Trophoblast cell (in vitro differentiated cells and primary cell): ENCODE results near the gene PDGFC.

Experiments
- DNase-seq, 2 donors: peaks; one replicate each; pipeline ENCODE4 v3.0.0-alpha.2; 2016
- H2AFZ ChIP-seq: 2 replicates; pipeline ENCODE4 v1.6.1; 2013; ENCODE audit warnings: low read length, moderate library complexity, mild to moderate bottlenecking; ENCODE audit not compliant: insufficient read depth, poor library complexity
- H2AK5ac ChIP-seq: 2 replicates; pipeline ENCODE4 v1.6.1; 2013; ENCODE audit warnings: mild to moderate bottlenecking, low read length
- H2BK120ac ChIP-seq: 2 replicates; pipeline ENCODE4 v1.6.1; 2013; ENCODE audit warnings: low read length, mild to moderate bottlenecking, moderate library complexity; ENCODE audit not compliant: insufficient read depth, poor library complexity
- H2BK12ac ChIP-seq: 2 replicates; pipeline ENCODE4 v1.6.1; 2013; ENCODE audit warnings: mild to moderate bottlenecking, low read length, moderate library complexity
- H2BK5ac ChIP-seq: 2 replicates; pipeline ENCODE4 v1.6.1; 2013; ENCODE audit warnings: low read length, low read depth, moderate library complexity, mild to moderate bottlenecking; ENCODE audit not compliant: poor library complexity
- H3K14ac ChIP-seq: 2 replicates; pipeline ENCODE4 v1.6.1; 2013; ENCODE audit warnings: mild to moderate bottlenecking, low read length
- H3K18ac ChIP-seq: 2 replicates; pipeline ENCODE4 v1.6.1; 2013; ENCODE audit warnings: mild to moderate bottlenecking, low read length
- H3K23ac ChIP-seq: 2 replicates; pipeline ENCODE4 v1.6.1; 2013; ENCODE audit warnings: low read length
- H3K27ac ChIP-seq: 2 replicates; pipeline ENCODE4 v1.5.1; 2013; ENCODE audit warnings: low read depth, mild to moderate bottlenecking, inconsistent platforms, low read length, moderate library complexity
- H3K27me3 ChIP-seq: 2 replicates; pipeline ENCODE4 v1.6.1; 2013; ENCODE audit warnings: inconsistent platforms, mild to moderate bottlenecking, low read length, moderate library complexity; ENCODE audit not compliant: insufficient read depth
- H3K36me3 ChIP-seq, 2 experiments: 1 replicate in 1 of 2; 2 replicates in 1 of 2; pipeline ENCODE4 v1.6.1; 2013; ENCODE audit warnings: low read length in 2 of 2, mild to moderate bottlenecking in 2 of 2, moderate library complexity in 1 of 2; ENCODE audit not compliant: insufficient read depth in 2 of 2, control insufficient read depth in 1 of 2
- H3K4ac ChIP-seq: 2 replicates; pipeline ENCODE4 v1.6.1; 2013; ENCODE audit warnings: low read depth, mild to moderate bottlenecking, low read length, moderate library complexity
- H3K4me1 ChIP-seq, 2 experiments: 1 replicate in 1 of 2; 2 replicates in 1 of 2; pipeline ENCODE4 v1.6.1; 2013; ENCODE audit warnings: low read length in 2 of 2, mild to moderate bottlenecking in 2 of 2, moderate library complexity in 1 of 2; ENCODE audit not compliant: insufficient read depth in 2 of 2, control insufficient read depth in 1 of 2
- H3K4me2 ChIP-seq: 2 replicates; pipeline ENCODE4 v1.6.1; 2013; ENCODE audit warnings: inconsistent platforms, mild to moderate bottlenecking, low read length, moderate library complexity
- H3K4me3 ChIP-seq: 2 replicates; pipeline ENCODE4 v1.5.1; 2013; ENCODE audit warnings: mild to moderate bottlenecking, low read depth, low read length, inconsistent platforms
- H3K79me1 ChIP-seq: one replicate; pipeline ENCODE4 v1.6.1; 2013; ENCODE audit warnings: low read length
- H3K79me2 ChIP-seq: 2 replicates; pipeline ENCODE4 v1.6.1; 2013; ENCODE audit warnings: low read length, mild to moderate bottlenecking; ENCODE audit not compliant: control insufficient read depth, insufficient read depth, poor library complexity
- H3K9ac ChIP-seq: 2 replicates; pipeline ENCODE4 v1.6.1; 2013; ENCODE audit warnings: mild to moderate bottlenecking, low read length
- H3K9me3 ChIP-seq: 2 replicates; pipeline ENCODE4 v1.6.1; 2013; ENCODE audit warnings: low read depth, mild to moderate bottlenecking, control low read depth, inconsistent platforms, low read length; ENCODE audit not compliant: insufficient read depth
- H4K12ac ChIP-seq: 2 replicates; pipeline ENCODE4 v1.6.1; 2013; ENCODE audit warnings: low read depth, mild to moderate bottlenecking, low read length, moderate library complexity
- H4K8ac ChIP-seq: 2 replicates; pipeline ENCODE4 v1.6.1; 2013; ENCODE audit warnings: low read depth, mild to moderate bottlenecking, low read length, moderate library complexity
- H4K91ac ChIP-seq: one replicate; pipeline ENCODE4 v1.6.1; 2013; ENCODE audit warnings: low read depth, mild to moderate bottlenecking, low read length, moderate library complexity
- WGBS: extraction: QIAGEN DNeasy Blood & Tissue Kit; methylation state at CpG from one replicate; pipeline ENCODE4 v1.1.7; 2013; ENCODE audit warnings: missing lambda C conversion rate; ENCODE audit not compliant: insufficient read length, insufficient coverage; ENCODE audit errors: extremely low coverage; 5-methylcytosine and 5-hydroxymethylcytosine counted together

PDGFC gene

DNA sequence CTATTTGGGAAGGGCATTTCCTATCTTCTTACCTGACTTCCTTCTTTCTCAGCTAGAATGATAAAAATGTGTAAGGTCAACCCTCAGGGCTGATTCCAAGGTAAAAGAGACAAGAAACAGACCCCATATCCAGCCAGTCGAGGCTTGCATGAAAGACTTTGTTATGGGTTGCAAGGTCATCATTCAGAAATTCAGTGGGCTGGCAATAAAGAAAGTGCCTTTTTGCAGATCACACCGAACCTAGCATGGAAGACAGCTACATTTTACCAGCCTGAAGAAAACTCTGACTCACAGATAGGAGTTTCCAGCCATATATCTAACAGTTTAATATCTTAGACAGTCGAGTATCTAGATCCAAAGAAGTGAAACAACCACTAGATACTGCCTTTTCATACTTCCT lies 87.4 kb downstream of the PDGFC start:
- Histone ChIP-seq H3K18ac (no peak overlapping the region), H3K4me1 (no peaks in the 10 kb centered on the region), H3K36me3 (no peaks in the 10 kb centered on the region), H2BK120ac (no peak overlapping the region), H3K23ac (no peak overlapping the region), H3K4me2 (no peak overlapping the region), H3K9ac (no peak overlapping the region), H3K79me2 (no peaks in the 10 kb centered on the region), H3K4me3 (no peak overlapping the region), H3K14ac (no peak overlapping the region), H2BK5ac (no peak overlapping the region), H2AFZ (no peak overlapping the region), H3K4ac (no peak overlapping the region), H4K8ac (no peak overlapping the region), H2AK5ac (no peak overlapping the region), H3K27me3 (no peaks in the 10 kb centered on the region), H3K27ac (no peak overlapping the region), H3K79me1 (no peaks in the 10 kb centered on the region), H3K9me3 (no peaks in the 10 kb centered on the region), H4K91ac (no peak overlapping the region), H2BK12ac (no peak overlapping the region), H4K12ac (no peak overlapping the region)
- no peak for DNase-seq
- no CpG with 5 or more reads among the region's 3 CpGs for whole genome bisulfite sequencing

DNA sequence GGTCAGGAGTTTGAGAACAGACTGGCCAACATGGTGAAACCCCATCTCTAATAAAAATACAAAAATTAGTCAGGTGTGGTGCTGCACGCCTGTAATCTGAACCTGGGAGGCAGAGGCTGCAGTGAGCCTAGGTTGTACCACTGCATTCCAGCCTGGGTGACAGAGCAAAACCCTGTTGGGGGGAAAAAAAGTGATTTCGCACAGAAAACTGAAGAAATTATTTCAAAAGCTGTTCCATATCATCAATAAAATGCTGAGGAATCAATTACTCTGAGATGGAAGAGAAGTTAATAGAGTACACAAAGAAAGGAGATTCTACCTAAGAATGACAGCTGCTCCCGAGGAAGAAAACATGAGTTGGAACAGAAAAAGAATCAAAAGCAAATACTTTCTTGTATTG lies 95.9 kb downstream of the PDGFC start:
- no peak overlapping the region for H4K91ac ChIP-seq
- H4K8ac ChIP-seq = no peak overlapping the region
- DNase-seq = no peak
- no peak overlapping the region for H3K4me2 ChIP-seq
- H3K23ac ChIP-seq = no peak overlapping the region
- no peaks in the 10 kb centered on the region for H3K27me3 ChIP-seq
- no peak overlapping the region for H2AFZ ChIP-seq
- H3K79me2 ChIP-seq = no peaks in the 10 kb centered on the region
- no peak overlapping the region for H3K4me3 ChIP-seq
- no peak overlapping the region for H3K18ac ChIP-seq
- H2BK120ac ChIP-seq = no peak overlapping the region
- WGBS = no CpG with 5 or more reads among the region's 3 CpGs
- H2BK5ac ChIP-seq = no peak overlapping the region
- no peaks in the 10 kb centered on the region for H3K36me3 ChIP-seq
- no peaks in the 10 kb centered on the region for H3K79me1 ChIP-seq
- no peak overlapping the region for H2BK12ac ChIP-seq
- H3K9me3 ChIP-seq = no peaks in the 10 kb centered on the region
- peaks cover 0 to 3% of the 10 kb centered on the region in 2 experiments for H3K4me1 ChIP-seq
- no peak overlapping the region for H4K12ac ChIP-seq
- no peak overlapping the region for H3K27ac ChIP-seq
- no peak overlapping the region for H3K9ac ChIP-seq
- no peak overlapping the region for H3K14ac ChIP-seq
- no peak overlapping the region for H2AK5ac ChIP-seq
- H3K4ac ChIP-seq = no peak overlapping the region

DNA sequence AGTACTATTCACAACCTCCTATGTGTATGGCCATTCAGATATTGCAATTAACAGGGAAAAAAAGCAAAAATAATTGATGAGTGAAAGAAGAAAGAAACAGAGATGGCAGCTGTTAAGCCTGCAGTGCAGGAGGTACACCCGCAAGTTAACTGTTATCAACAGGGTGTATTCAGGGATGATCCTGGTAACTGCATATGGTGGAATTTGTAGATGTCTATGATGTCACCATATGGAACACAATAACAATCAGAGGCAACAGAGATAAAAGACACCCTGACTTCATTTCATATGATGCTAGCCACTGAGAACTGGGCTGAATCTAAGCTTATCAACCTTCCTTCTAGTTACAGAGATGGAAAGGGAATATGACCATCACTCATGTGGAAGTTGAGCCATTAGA lies 96.5 kb downstream of the PDGFC start:
- H3K14ac ChIP-seq = no peak overlapping the region
- no peak overlapping the region for H2BK12ac ChIP-seq
- H3K4me3 ChIP-seq = no peak overlapping the region
- no peak overlapping the region for H3K23ac ChIP-seq
- H3K9ac ChIP-seq = no peak overlapping the region
- H3K79me1 ChIP-seq = no peaks in the 10 kb centered on the region
- H2AK5ac ChIP-seq = no peak overlapping the region
- H4K8ac ChIP-seq = no peak overlapping the region
- no peaks in the 10 kb centered on the region for H3K36me3 ChIP-seq
- no peaks in the 10 kb centered on the region for H3K9me3 ChIP-seq
- no peaks in the 10 kb centered on the region for H3K27me3 ChIP-seq
- no peak overlapping the region for H4K12ac ChIP-seq
- no peak overlapping the region for H3K4ac ChIP-seq
- peaks cover 0 to 3% of the 10 kb centered on the region in 2 experiments for H3K4me1 ChIP-seq
- no peak overlapping the region for H3K27ac ChIP-seq
- no peak overlapping the region for H2AFZ ChIP-seq
- H2BK5ac ChIP-seq = no peak overlapping the region
- no peaks in the 10 kb centered on the region for H3K79me2 ChIP-seq
- no peak overlapping the region for H2BK120ac ChIP-seq
- no peak overlapping the region for H4K91ac ChIP-seq
- no peak overlapping the region for H3K18ac ChIP-seq
- no CpG with 5 or more reads among the region's 1 CpG for WGBS
- DNase-seq = no peak
- H3K4me2 ChIP-seq = no peak overlapping the region

DNA sequence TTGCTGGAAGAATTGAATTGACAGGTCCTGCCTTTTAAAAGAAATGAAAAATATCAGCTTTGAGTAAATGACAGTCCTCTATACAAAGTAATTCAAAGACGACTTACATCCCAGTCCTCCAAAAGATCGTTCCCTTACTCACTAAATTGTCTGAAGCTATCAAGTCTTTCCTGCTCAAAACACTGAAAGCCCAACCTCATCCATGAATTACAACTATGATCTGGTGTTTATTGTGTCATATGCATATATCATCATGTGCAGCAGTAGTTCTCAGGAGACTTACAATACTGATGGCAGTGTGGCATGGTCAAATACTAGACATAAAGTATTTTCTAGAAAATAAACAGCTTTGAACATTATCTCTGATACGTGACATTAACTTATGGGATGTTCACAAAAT lies 97.8 kb downstream of the PDGFC start:
- no peak overlapping the region for H3K4me2 ChIP-seq
- no peak overlapping the region for H4K12ac ChIP-seq
- H3K9ac ChIP-seq = no peak overlapping the region
- H3K79me2 ChIP-seq = no peaks in the 10 kb centered on the region
- H3K4me1 ChIP-seq = peaks cover 0 to 3% of the 10 kb centered on the region in 2 experiments
- no peak overlapping the region for H4K8ac ChIP-seq
- WGBS = no CpG with 5 or more reads among the region's 3 CpGs
- H3K27ac ChIP-seq = no peak overlapping the region
- no peak overlapping the region for H3K18ac ChIP-seq
- no peak overlapping the region for H3K23ac ChIP-seq
- H3K36me3 ChIP-seq = no peaks in the 10 kb centered on the region
- no peak overlapping the region for H2BK5ac ChIP-seq
- no peaks in the 10 kb centered on the region for H3K79me1 ChIP-seq
- H4K91ac ChIP-seq = no peak overlapping the region
- H2AFZ ChIP-seq = no peak overlapping the region
- no peaks in the 10 kb centered on the region for H3K27me3 ChIP-seq
- H3K9me3 ChIP-seq = no peaks in the 10 kb centered on the region
- H3K4ac ChIP-seq = no peak overlapping the region
- H3K14ac ChIP-seq = no peak overlapping the region
- no peak for DNase-seq
- H2BK12ac ChIP-seq = no peak overlapping the region
- H2BK120ac ChIP-seq = no peak overlapping the region
- H2AK5ac ChIP-seq = no peak overlapping the region
- H3K4me3 ChIP-seq = no peak overlapping the region
